ENCODE measurements around the gene ESRRG. TPM values are rescaled to one million over a fixed set of nuclear protein-coding genes. Genes with fewer than 3 reads are reported as not detected.

Gene ESRRG
- total RNA-seq, 1 donor from 2014 or later: not detected

DNA sequence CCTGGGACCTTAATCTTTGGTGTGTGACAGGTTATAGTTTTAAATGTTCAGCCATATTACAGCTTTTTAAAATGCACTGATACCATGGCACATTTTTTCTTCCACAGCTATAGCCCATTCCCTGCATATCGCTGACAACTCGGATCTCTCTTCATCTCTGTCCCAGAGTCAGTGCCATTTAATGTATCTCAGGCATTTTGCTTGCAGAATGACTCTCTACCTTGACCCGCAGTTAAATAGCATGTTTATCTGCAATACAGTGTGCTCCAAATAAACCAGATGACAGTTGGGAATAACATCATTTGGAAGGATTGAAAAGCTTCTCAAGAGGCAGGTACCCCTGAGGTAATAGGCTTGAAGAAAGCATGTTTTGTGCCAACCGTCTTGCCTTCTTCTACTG lies 200.2 kb downstream of the ESRRG start:
- intact Hi-C loops (cut with micrococcal nuclease): no loop called here

DNA sequence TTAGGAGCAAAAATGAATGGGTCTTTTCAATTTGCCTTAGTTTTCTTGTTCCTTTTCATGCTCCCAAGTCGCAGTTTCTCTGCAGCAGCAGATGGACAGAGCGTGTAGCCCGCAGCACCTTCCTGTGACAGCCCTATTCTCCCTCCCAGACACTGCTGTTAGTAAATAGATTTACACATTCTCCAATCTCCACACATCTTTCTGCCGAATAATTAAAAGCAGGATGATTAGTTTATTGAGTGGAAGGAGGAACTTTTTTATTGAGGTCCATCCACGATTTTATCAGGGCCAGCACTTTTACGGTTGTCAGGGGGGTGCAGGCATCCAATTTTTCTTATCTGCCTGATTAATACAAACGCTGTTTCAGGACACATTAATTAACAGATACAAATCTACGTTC lies 201.8 kb downstream of the ESRRG start:
- intact Hi-C loops (cut with micrococcal nuclease): no loop called here

DNA sequence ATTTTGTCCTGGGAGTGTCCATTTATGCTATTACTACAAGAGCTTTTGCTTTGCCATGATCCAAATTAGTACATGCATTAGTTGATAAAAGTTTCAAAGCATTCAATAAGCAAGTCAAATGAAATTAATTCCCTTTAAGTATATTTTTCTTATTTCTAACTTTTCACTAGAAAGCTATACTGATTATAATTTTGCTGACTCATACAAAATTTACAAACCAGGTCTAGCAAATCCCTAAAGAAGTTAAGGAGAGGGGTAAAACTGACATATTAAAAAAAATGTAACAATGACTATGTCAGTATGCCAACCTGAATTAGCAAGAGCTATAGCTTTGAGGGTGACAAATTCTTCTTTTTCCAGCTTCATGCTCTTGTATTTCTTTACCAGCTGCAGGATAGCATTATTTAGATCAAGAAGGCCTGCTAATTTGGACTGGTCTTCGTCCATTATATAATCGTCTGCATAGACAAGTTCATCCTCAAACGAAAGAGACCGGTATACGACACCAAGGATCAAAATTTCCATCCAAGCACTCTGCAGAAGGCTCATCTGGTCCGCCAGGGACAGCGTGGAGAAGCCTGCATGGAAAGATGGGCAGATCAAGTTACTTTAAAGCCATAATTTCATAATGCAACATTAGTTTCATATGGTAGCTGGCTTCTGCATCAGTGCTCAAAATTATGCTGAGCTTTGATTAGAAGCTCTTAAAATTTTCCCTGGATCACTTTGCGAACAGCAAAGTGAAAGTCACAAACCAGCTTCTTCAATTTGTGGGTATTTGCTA lies 204.2 kb downstream of the ESRRG start:
- intact Hi-C loops (cut with micrococcal nuclease): no loop called here

DNA sequence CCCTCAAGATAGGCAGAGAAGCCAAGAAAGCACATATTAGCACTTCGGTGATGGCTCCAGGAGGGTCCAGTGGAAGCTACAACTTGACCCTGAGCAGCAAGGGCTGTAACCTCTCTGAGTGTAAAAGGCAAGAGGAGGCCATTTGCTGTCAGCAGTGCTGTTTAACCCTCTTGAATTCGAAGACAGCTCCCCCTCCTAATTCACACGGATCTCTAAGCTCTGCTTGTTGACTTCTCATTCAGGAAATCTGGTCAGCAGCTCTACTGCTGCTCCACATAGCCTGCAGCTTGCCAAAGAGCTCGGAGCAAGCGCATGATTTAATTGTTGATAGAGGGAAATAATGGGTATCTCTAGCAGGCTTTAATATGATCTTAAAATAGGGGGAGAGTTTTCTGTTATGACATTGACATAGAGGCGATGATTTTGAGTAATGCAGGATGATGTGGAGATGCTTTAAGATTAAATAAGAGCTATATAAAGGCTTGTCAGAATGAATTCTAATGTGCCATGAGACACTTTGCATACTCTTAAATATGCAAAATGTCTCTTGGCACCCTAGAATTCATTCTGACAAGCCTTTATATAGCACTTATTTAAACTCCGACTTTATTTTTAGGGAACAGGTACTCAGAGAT lies 220.6 kb downstream of the ESRRG start:
- intact Hi-C loops (cut with micrococcal nuclease): no loop called here

DNA sequence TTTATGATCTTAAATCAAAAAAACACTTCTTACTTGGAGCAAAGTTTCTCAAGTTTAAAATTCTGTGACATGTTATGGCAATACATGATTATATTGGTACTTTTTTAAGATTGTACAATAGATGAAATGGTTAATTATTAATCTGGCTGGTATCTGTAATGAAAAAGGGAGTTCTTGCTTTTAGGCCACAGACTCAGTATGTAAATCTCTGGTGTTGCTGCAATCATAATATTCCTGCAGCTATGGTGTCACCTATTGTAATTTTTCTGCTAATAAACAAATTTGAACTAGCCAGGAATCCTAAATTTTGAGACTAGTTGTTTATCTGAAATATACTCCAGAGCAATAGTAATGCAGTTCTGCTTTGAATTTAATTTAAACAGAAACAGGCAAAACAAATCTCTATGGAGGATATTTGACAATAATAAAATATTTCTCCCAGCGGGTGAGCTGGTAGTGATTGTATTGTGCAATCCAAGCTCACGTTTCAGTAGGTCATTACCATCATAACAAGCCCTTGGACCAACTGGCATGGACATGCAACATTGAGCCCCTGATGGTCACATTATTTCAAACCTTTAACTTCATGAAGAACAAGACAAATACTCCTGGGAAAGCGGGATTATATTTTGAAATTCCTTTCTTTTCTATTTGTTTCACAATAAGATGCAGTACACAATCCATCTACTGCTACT lies 222.8 kb downstream of the ESRRG start:
- intact Hi-C loops (cut with micrococcal nuclease): no loop called here

DNA sequence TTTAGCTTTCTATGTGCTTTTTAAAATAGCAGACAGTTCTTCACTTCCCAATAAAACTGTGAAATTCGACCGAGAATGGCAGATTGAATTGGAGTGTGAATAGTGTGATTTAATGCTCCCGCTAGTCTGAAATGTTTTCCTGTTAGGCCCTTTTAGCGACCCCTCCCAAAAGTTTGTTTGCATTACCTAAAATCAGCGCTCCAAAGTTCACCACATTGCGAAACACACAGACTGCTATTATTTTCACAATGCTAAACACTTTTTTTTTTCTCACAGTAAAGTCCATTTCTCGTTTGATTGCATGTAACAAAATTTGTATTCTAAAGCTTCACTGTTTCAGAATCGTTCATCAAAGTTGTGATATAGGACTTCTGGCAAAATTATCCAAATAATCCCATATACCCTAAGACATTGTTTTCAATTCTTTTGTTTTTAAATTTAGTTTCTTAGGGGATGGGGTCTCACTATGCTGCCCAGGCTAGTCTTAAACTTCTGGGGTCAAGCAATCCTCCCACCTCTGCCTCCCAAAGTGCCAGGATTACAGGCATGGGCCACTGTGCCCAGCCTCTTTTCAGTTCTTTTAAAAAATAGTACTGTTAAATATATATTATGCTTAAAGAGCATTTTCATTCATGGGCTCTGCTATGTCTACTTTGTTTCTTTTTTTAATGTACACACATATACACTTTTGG lies 223.5 kb downstream of the ESRRG start:
- intact Hi-C loops (cut with micrococcal nuclease): no loop called here

DNA sequence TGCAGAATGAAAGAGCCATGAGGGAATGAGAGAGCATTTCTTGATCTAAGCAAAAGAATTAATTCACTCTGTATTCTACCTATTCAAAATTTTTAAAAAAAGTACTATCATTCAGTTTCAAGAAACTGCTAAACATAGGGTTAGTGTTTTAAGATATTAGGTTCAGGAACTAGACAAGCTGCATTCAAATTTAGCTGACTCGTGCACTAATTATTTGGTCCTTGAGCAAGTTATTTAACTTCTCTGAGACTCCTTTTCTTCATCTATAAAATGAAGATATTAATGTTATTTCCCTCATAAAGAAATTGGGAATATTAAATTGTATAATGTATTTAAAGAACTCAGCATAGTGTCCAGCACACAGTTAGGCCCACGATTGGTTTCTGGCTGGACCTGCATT lies 225.0 kb downstream of the ESRRG start:
- intact Hi-C loops (cut with micrococcal nuclease): no loop called here

DNA sequence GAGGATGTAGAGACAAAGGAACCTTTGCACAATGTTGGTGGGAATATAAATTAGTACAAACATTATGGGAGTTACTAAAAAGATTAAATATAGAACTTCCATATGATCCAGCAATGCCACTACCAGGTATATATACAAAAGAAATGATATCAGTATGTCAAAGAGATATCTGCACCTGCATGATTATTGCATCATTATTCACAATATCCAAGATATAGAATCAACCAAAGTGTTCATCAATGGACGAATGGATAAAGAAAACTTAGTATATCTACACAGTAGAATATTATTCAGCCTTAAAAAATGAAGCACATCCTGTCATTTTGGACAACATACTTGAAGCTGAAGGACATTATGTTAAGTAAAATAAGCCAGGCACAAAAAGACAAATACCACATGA lies 238.2 kb downstream of the ESRRG start:
- intact Hi-C loops (cut with micrococcal nuclease): no loop called here

DNA sequence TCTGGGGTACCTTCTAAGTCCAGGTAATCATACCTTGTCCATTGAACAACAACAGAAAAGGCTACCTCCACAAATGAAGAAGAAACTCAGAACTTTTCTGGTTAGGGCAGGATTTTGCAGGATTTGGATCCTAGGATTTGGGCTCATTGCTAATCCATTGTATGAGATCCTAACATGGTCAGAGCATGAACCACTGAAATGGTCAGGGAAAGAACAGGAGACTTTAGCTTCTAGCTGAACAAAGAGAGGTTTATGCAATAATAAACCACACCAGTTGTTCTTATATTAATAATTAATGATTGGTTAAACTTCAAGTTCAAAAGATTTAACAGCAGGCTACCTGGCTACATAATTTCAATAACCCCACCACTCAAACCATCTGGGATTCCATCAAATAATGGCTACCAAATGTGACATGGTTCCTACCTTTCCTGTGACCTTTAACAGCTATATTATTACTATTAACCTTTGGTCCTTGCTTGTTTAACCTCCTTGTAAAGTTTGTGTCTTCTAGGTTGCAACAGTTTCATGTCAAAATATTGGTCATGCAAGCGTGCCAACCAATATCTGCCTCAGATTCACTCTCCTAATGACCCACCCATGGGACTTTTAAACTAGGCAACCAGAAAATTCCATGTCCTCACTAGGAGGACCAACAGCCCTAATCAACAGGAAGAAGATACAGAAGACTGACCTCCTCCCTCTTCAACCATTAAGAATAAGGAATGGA lies 239.4 kb downstream of the ESRRG start:
- intact Hi-C loops (cut with micrococcal nuclease): no loop called here

DNA sequence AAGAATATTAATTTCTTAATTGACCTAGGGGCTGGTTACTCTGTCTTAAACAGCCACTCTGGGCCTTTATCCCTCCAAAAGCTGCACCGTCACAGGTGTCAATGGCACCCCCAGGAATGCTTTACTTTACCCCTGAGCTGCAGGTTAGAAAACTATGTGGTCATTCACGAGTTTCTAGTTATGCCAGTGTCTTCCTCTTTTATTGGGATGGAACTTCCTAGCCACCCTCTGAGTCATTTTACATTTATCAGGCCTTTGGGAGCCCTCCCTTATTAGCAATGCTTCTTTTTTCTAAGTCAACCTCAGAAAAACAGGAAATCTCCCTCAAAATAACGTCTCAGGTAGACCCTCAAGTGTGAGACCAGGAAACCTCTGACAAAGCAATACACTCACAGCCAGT lies 240.6 kb downstream of the ESRRG start:
- intact Hi-C loops (cut with micrococcal nuclease): no loop called here

DNA sequence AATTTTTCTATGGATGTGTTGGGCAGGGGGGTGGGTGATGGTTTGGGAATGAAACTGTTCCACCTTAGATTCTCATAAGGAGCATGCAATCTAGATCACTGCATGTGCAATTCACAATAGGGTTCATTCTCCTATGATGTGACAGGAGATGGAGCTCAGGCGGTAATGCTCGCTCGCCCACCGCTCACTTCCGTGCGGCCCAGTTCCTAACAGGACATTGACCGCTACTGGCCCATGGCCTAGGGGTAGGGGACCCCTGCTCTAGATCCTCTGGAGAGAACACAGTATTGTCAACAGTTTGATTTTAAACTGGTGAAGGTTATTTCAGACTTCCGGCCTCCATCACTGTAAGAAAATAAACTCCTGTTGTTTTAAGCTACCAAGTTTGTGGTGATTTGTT lies 245.0 kb downstream of the ESRRG start:
- intact Hi-C loops (cut with micrococcal nuclease): no loop called here

DNA sequence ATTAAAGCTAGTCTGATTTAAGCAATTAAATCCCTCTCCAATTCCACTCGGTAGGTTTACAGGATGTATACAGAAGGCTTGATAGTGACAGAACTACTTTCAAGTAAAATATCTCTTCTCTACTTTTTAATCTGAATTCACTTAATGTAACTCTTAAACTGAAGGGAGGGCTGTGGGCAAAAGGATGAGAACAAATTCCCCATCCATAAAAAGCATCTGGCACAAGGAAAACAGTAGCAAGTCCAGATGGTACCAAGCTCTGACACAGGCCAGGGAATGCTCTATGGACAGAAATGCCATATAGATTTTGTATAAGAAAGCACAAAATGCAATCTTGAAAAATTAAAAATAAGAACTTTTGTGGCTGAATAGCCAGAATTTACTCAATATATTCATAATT lies 246.9 kb downstream of the ESRRG start:
- intact Hi-C loops (cut with micrococcal nuclease): no loop called here

DNA sequence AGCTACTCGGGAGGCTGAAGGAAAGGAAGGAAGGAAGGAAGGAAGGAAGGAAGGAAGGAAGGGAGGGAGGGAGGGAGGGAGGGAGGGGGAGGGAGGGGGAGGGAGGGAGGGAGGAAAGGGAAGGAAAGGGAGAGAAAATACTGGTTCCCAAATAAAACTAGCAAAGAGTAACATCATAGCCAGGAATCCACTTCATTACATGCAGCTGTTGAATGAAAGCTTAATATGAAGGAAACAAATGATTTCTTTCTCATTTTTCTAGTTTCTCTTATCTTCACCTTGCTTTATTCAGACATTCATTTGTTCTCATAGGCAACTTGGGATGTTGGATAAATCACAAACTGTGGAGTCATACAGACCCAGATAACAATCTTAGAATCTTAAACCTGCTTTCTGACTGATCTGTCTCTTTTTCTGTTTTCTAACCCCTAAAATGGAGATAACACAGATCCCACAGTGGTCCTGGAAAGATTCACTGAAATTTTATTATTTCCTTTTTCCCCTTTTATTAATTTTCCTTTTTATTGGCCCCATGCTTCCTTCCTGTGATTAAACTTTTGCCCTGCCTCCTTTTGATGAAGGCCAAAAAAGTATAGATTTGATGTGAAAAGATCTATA lies 247.5 kb downstream of the ESRRG start:
- intact Hi-C loops (cut with micrococcal nuclease): no loop called here

DNA sequence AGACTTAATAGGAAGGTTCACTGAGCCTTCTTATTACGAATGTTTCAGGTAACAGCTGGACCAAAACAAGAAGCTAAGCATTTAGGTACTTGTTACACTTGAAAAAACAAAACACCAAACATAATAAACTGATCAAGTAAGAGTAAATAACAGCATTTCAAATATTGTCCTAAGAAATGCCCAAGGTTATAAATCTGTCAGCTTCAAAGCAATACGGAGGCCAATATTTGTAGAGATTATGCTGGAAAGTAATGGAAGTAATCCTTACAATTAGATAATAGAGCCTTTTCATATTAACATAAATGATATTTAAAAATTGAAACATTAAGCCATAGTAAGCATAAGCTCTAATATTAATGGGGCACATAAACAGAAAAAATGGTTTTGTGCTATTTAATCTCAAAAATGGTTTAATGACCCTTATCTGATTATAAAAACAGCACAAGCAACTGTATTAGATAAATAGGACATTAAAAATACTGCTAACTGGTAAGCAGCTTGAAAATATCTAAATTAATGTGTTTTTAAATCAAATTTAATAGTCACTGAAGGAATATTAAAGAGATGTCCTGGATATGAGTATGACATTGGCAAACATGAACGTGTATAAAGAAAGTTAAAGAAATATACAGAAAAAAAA lies 256.9 kb downstream of the ESRRG start:
- intact Hi-C loops (cut with micrococcal nuclease): no loop called here

DNA sequence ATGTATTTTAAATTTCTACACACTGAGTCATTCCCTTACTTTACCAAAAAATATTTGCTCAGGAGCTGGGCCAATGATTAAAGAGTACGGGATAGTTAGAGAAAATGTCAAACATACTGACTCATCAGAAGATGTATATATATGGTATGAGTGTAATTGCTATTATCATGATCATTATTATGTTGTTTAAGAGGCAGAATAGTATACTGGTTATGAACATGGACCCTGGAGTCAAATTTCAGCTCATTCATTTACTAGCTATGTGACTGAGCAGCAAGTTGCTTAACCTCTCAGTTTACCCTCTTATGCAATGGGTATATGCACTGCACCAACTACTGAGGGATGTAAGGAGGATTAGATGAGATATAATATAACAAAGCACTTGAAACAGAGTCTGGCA lies 258.7 kb downstream of the ESRRG start:
- intact Hi-C loops (cut with micrococcal nuclease): no loop called here

DNA sequence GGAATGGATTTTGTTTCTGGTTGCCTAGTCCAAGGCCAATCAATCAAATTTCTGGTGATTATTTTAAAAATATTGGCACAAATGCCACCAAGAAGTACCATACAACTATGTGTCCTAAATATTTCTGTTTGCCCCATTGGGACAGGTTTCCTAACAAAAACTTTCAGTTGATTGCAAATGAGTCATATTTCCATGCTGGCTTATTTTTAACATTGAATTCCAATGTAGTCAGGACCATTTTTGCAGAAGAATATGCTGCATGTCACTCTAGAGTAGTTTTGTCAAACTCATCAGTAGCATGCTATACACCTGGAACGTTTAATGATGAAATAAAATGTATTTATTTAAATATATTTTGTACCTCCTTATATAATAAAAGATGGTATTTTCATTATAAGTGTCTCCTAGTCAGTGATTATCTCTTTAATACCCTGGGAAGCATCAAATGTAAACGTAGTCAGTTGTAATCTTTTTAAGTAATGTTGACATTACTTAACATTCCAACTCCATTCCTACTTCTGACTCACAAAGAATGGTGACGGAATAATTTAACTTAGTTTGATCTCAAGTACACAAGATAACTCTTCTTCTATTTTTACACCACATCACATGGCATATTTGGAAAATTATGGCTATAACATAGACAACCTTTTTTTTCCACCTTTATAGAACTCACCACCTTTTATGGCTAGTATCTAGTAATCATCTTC lies 261.0 kb downstream of the ESRRG start:
- intact Hi-C loops (cut with micrococcal nuclease): no loop called here

DNA sequence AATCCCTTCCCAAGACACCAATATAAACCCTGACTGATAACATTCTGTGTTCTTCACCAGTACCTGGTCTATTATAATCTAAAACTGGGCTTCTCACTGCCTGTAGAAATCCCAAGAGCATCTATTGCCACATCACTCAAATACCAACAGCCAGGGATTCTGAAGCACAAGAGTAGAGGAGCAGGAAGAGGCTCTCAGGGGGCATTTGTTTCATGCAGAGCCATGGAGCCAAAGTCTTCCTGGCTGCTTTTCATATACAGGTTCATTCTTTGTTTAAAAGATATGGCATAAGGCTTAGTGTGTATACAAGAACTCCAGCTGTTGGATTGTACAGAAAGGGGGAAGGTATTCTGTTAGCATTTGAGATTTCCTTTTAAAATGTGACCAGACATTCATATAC lies 261.8 kb downstream of the ESRRG start:
- intact Hi-C loops (cut with micrococcal nuclease): no loop called here

DNA sequence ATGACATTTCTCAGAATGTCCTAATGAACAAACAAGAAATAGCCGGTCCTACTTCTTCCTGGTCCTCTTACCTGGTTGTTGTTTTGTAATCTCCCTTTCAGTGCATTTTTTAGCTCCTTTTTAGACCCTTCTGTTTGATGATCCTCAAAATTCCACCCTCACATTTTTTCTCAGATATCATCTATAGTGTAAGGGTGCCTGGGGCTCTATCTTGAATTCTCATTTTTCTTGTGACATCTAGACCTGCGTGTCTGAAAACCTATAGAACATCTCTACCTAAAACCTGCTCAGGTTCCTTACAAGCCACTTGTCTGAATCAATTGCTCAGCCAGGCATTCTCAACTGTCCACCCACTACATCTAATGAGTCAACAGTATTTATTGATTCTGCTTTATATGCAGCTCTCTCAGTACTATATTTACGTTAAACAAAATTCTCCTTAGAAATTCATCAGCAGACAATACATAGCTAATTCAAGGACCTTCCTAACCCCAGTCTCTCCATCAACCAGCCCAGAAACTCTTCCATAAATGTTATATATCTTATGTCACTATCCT lies 263.5 kb downstream of the ESRRG start:
- intact Hi-C loops (cut with micrococcal nuclease): no loop called here

DNA sequence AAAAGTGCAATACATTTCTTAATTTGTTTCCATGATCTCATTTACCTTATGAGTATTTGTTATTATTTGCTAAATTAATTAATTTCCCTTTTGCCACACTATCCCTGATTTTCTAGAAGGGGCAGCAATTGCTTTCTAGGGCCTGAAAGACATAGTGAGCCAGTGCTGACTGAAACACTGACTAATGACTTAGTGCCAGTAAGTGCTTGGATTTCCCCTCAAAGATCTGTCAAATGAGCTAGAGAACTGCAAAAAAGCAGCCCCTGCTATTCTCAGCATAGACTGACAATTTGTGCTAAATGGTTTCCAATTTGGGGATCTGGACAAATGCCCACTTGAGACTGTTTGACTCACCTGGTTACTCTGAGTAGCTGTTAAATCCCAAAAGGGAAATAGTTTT lies 264.4 kb downstream of the ESRRG start:
- intact Hi-C loops (cut with micrococcal nuclease): no loop called here
